Right lobe of liver (tissue), 4 donors: ENCODE results near the gene LRRC43.

ENCODE experiments used
- CTCF ChIP-seq, 4 donors: fragments of 200-600 bp in 3 of 4; fragments of 450-650 bp in 1 of 4; IDR thresholded peaks; one replicate each; pipeline versions ENCODE4 v1.5.1 to v1.8.0; 2016 to 2022; ENCODE audit warnings: antibody characterized with exemption in 4 of 4, mild to moderate bottlenecking in 2 of 4
- POLR2A ChIP-seq: fragments of 450-650 bp; IDR thresholded peaks from one replicate; pipeline ENCODE4 v1.6.1; 2017; ENCODE audit warnings: antibody characterized with exemption, mild to moderate bottlenecking
- donor health status: DM: no; HTN: no; CAD: no.
- donor health status: DM: no; HTN: no; CAD: no.
- donor health status: DM: no; HTN: yes; CAD: no.

- TF ChIP-seq CTCF (IDR thresholded peaks at IDR 0.05) (no peak), POLR2A (no peak)
These were observed 14.4 kb upstream of the LRRC43 start for GRCh38 chr12:122168492-122168891.
